ENCODE results near the gene TTC7B.

DNA sequence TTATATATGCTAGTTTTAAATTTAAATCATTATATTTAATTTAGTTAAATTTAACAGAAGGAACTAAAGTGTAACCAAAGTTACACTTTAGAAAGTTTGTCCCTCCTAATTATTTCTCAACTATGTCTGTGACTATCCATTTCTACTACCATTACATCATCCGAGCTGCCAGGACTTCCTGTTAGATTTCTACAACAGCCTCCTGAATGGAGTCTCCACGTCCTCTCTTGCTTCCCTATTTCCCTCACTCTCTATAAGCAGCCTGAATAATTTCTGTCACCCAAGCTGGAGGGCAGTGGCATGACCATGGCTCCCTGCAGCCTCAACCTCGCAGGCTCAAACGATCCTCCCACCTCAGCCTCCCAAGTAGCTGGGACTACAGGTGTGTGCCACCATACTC is 84.1 kb downstream of the TTC7B start:
- TF ChIP-seq CTCF (IDR thresholded peaks at IDR 0.05) (no peak), POLR2A (IDR thresholded peaks at IDR 0.05) (no peak)

Data from esophagus squamous epithelium (tissue), 4 donors.